Common myeloid progenitor, CD34-positive (primary cell): ENCODE results near the gene PADI3.
A peak's percentile ranks its signal among the peaks of the same experiment; 100 is the strongest.

Experiments used
- CTCF ChIA-PET: fragments of 350-600 bp; sonication (Branson Sonifier 250); formaldehyde crosslinking; loops from one replicate; lab custom pipeline; 2021; ENCODE audit warnings: antibody characterized with exemption; lab: Charles Lee
- POLR2A ChIA-PET: fragments of 350-600 bp; sonication (Branson Sonifier 250); formaldehyde crosslinking; loops from one replicate; lab custom pipeline; 2021; ENCODE audit warnings: antibody characterized with exemption; lab: Charles Lee
- DNase-seq, 3 donors: peaks; one replicate each; pipeline versions ENCODE4 v3.0.0 to v3.0.0-alpha.2; 2013
- H3K27ac ChIP-seq, 2 experiments: 1 replicate in 1 of 2; 2 replicates in 1 of 2; pipeline ENCODE4 v1.7.0; 2013; ENCODE audit warnings: inconsistent platforms in 2 of 2, low read length in 2 of 2, mild to moderate bottlenecking in 2 of 2, low read depth in 1 of 2, moderate library complexity in 1 of 2; ENCODE audit not compliant: severe bottlenecking in 2 of 2, insufficient read depth in 1 of 2, poor library complexity in 1 of 2
- H3K27me3 ChIP-seq, 5 experiments: replicated peaks in 2 of 5; 1 replicate in 3 of 5; 2 replicates in 2 of 5; pipeline versions ENCODE4 v1.6.1 to v1.7.0; 2013; ENCODE audit warnings: low read length in 4 of 5, mild to moderate bottlenecking in 2 of 5, moderate library complexity in 2 of 5, inconsistent platforms in 1 of 5; ENCODE audit not compliant: insufficient read depth in 5 of 5, control insufficient read depth in 4 of 5
- H3K36me3 ChIP-seq, 4 experiments: 1 replicate in 2 of 4; 2 replicates in 2 of 4; pipeline versions ENCODE4 v1.6.1 to v1.7.0; 2013; ENCODE audit warnings: low read length in 3 of 4, control low read depth in 1 of 4, mild to moderate bottlenecking in 1 of 4; ENCODE audit not compliant: control insufficient read depth in 4 of 4, insufficient read depth in 4 of 4
- H3K4me1 ChIP-seq, 4 experiments: 1 replicate in 3 of 4; 2 replicates in 1 of 4; pipeline versions ENCODE4 v1.6.1 to v1.7.1; 2013; ENCODE audit warnings: low read length in 3 of 4, mild to moderate bottlenecking in 3 of 4, control low read depth in 1 of 4, inconsistent platforms in 1 of 4, moderate library complexity in 1 of 4; ENCODE audit not compliant: control insufficient read depth in 4 of 4, insufficient read depth in 4 of 4; ENCODE audit errors: control extremely low read depth in 1 of 4
- H3K4me3 ChIP-seq, 7 experiments: 1 replicate in 4 of 7; 2 replicates in 3 of 7; pipeline versions ENCODE4 v1.5.1 to v1.7.0; 2013; ENCODE audit warnings: mild to moderate bottlenecking in 7 of 7, low read length in 6 of 7, moderate library complexity in 6 of 7, inconsistent platforms in 2 of 7, low read depth in 2 of 7, control low read depth in 1 of 7; ENCODE audit not compliant: insufficient read depth in 4 of 7, control insufficient read depth in 1 of 7; ENCODE audit errors: extremely low read depth in 1 of 7
- H3K9me3 ChIP-seq, 5 experiments: 1 replicate in 4 of 5; 2 replicates in 1 of 5; pipeline versions ENCODE4 v1.6.1 to v1.7.1; 2013; ENCODE audit warnings: low read length in 4 of 5, mild to moderate bottlenecking in 2 of 5, inconsistent platforms in 1 of 5, low read depth in 1 of 5, moderate library complexity in 1 of 5; ENCODE audit not compliant: control insufficient read depth in 4 of 5, insufficient read depth in 2 of 5; ENCODE audit errors: control extremely low read depth in 1 of 5
- WGBS: methylation state at CpG from one replicate; pipeline ENCODE4 v1.1.5; 2013; ENCODE audit not compliant: insufficient coverage; 5-methylcytosine and 5-hydroxymethylcytosine counted together

PADI3 gene

GRCh38 chr1:17304151-17304825 lies 55.4 kb downstream of the PADI3 start:
- peak; percentile 43 to 67 (median 61) for DNase-seq
- peak overlapping the region; percentile 7 to 47 for H3K27ac ChIP-seq
- WGBS: 0% methylated on average over 5 of the region's 6 CpGs
- no peaks in the 10 kb centered on the region for H3K27me3 ChIP-seq
- H3K4me3 ChIP-seq: peak overlapping the region in 3 of 7 experiments; percentile 27 to 56 (median 32)
- ChIA-PET CTCF (interaction anchor here (1.2 to 1.5 kb wide), 2 partner anchors 22 to 28 kb away, joined by 3 to 5 read pairs; no protein-coding TSS in a partner anchor), POLR2A (interaction anchor here (1.1 kb wide), 1 partner anchor 32 kb away, joined by 3 read pairs; no protein-coding TSS in a partner anchor)
- no peaks in the 10 kb centered on the region for H3K36me3 ChIP-seq
- peaks cover 0 to 14% (median 7%) of the 10 kb centered on the region in 5 experiments for H3K9me3 ChIP-seq
- H3K4me1 ChIP-seq: peaks cover 11 to 57% (median 37%) of the 10 kb centered on the region in 4 experiments

- DNase-seq: peak in 2 of 3 donors; percentile 73 to 82
- Histone ChIP-seq H3K4me1 (peaks cover 11 to 62% (median 37%) of the 10 kb centered on the region in 4 experiments), H3K9me3 (peaks cover 0 to 14% (median 7%) of the 10 kb centered on the region in 5 experiments), H3K27me3 (no peaks in the 10 kb centered on the region), H3K4me3 (peak overlapping the region in 3 of 7 experiments; percentile 27 to 56 (median 32)), H3K36me3 (no peaks in the 10 kb centered on the region), H3K27ac (no peak overlapping the region)
- WGBS: 22% methylated on average over 5 of the region's 6 CpGs
- ChIA-PET POLR2A (interaction anchor here (1.1 kb wide), 1 partner anchor 31 kb away, joined by 3 read pairs; no protein-coding TSS in a partner anchor), CTCF (interaction anchor here (1.2 to 1.5 kb wide), 2 partner anchors 23 to 28 kb away, joined by 3 to 5 read pairs; no protein-coding TSS in a partner anchor)
Measured at GRCh38 chr1:17304826-17305175, 55.9 kb downstream of the PADI3 start.

- 83% methylated on average over 7 of the region's 14 CpGs for WGBS
- CTCF ChIA-PET: interaction anchor here (1.8 kb wide), 1 partner anchor 33 kb away, joined by 3 read pairs; no protein-coding TSS in a partner anchor
- Histone ChIP-seq H3K27ac (no peak overlapping the region), H3K9me3 (peaks cover 0 to 13% (median 7%) of the 10 kb centered on the region in 5 experiments), H3K27me3 (no peaks in the 10 kb centered on the region), H3K4me1 (peaks cover 11 to 69% (median 39%) of the 10 kb centered on the region in 4 experiments), H3K36me3 (no peaks in the 10 kb centered on the region), H3K4me3 (no peak overlapping the region)
- POLR2A ChIA-PET: no interaction called here
- no peak for DNase-seq
Measured at GRCh38 chr1:17305576-17306095, 56.7 kb downstream of the PADI3 start.

- ChIA-PET POLR2A (no interaction called here), CTCF (interaction anchor here (1.6 to 1.8 kb wide), 2 partner anchors 15 to 32 kb away, joined by 3 to 4 read pairs; no protein-coding TSS in a partner anchor)
- peaks cover 11 to 69% (median 39%) of the 10 kb centered on the region in 4 experiments for H3K4me1 ChIP-seq
- no peaks in the 10 kb centered on the region for H3K27me3 ChIP-seq
- no peaks in the 10 kb centered on the region for H3K36me3 ChIP-seq
- peaks cover 0 to 10% (median 7%) of the 10 kb centered on the region in 5 experiments for H3K9me3 ChIP-seq
- no peak for DNase-seq
- no peak overlapping the region for H3K27ac ChIP-seq
- 85% methylated on average over 6 of the region's 6 CpGs for WGBS
- no peak overlapping the region for H3K4me3 ChIP-seq
Measured at GRCh38 chr1:17306407-17306806, 57.5 kb downstream of the PADI3 start.

GRCh38 chr1:17306921-17307320 lies 58.0 kb downstream of the PADI3 start:
- Histone ChIP-seq H3K4me1 (peaks cover 11 to 69% (median 39%) of the 10 kb centered on the region in 4 experiments), H3K27ac (no peak overlapping the region), H3K36me3 (no peaks in the 10 kb centered on the region), H3K9me3 (peaks cover 0 to 6% (median 2%) of the 10 kb centered on the region in 5 experiments), H3K4me3 (no peak overlapping the region), H3K27me3 (no peaks in the 10 kb centered on the region)
- 69% methylated on average over 5 of the region's 6 CpGs for WGBS
- POLR2A ChIA-PET: no interaction called here
- CTCF ChIA-PET: interaction anchor here (1.1 to 2.2 kb wide), 6 partner anchors 12 to 49 kb away, joined by 3 to 5 read pairs (median 4); no protein-coding TSS in a partner anchor
- no peak for DNase-seq

- H3K27ac ChIP-seq: no peak overlapping the region
- peaks cover 0 to 4% (median 0%) of the 10 kb centered on the region in 5 experiments for H3K9me3 ChIP-seq
- CTCF ChIA-PET: interaction anchor here (0.5 to 2.2 kb wide), 8 partner anchors 12 to 253 kb away, joined by 3 to 6 read pairs (median 4); no protein-coding TSS in a partner anchor
- WGBS: 95% methylated on average over 6 of the region's 6 CpGs
- no peak for DNase-seq
- H3K27me3 ChIP-seq: no peaks in the 10 kb centered on the region
- no peak overlapping the region for H3K4me3 ChIP-seq
- H3K36me3 ChIP-seq: no peaks in the 10 kb centered on the region
- POLR2A ChIA-PET: no interaction called here
- peaks cover 11 to 69% (median 39%) of the 10 kb centered on the region in 4 experiments for H3K4me1 ChIP-seq
Measured at GRCh38 chr1:17307329-17307728, 58.4 kb downstream of the PADI3 start.
